Motor neuron (in vitro differentiated cells): ENCODE results near the gene MYH1. TPM values are rescaled to one million over a fixed set of nuclear protein-coding genes. Genes with fewer than 3 reads are reported as not detected.

ENCODE experiments used
- ATAC-seq, 8 experiments: fragments of 200-7000 bp; cut with Tn5 transposase; replicated peaks in 6 of 8; 2 replicates each; pipeline ENCODE4 v1.8.0; 2021; ENCODE audit warnings: mild to moderate bottlenecking in 8 of 8, moderate library complexity in 8 of 8
- H3K27ac ChIP-seq, 2 donors: fragments of 250-450 bp; sonication (Bioruptor Pico); 2 replicates each; pipeline ENCODE4 v1.9.0; 2021; ENCODE audit warnings: antibody characterized with exemption in 2 of 2, mild to moderate bottlenecking in 2 of 2, moderate library complexity in 1 of 2
- H3K4me1 ChIP-seq, 2 donors: fragments of 250-450 bp; sonication (Bioruptor Pico); replicated peaks in 1 of 2; 2 replicates each; pipeline ENCODE4 v1.6.1; 2021; ENCODE audit warnings: antibody characterized with exemption in 2 of 2, mild to moderate bottlenecking in 2 of 2, moderate library complexity in 1 of 2
- H3K4me3 ChIP-seq, 5 donors: fragments of 250-450 bp; sonication (Bioruptor Pico); 2 replicates each; pipeline ENCODE4 v1.9.0; 2021; ENCODE audit warnings: antibody characterized with exemption in 5 of 5, mild to moderate bottlenecking in 5 of 5, moderate library complexity in 4 of 5
- WGBS, 10 experiments: fragments of 450-650 bp; shearing (Covaris generic); methylation state at CpG; one replicate each; pipeline ENCODE4 v1.0.0; 2022; 5-methylcytosine and 5-hydroxymethylcytosine counted together
- in situ Hi-C, 9 experiments: fragments of 400-800 bp; cut with MboI; loops; one replicate each; pipeline ENCODE4 v1.15.0; 2021; ENCODE audit warnings: low sequenced_read_pairs in 9 of 9, low pct_unique_long_range_greater_than_20kb in 2 of 9; ENCODE audit not compliant: unreplicated experiment in 9 of 9
- total RNA-seq, 8 experiments: library from RNA; unstranded; fragments of 300-600 nt; gene quantifications; 2 replicates each; pipeline versions ENCODE4 v1.2.3 to v1.2.4, GENCODE V29; 2022

The MYH1 gene
- total RNA-seq, 8 experiments from 2014 or later, result 0.04 to 0.09 TPM; not detected in 6

DNA sequence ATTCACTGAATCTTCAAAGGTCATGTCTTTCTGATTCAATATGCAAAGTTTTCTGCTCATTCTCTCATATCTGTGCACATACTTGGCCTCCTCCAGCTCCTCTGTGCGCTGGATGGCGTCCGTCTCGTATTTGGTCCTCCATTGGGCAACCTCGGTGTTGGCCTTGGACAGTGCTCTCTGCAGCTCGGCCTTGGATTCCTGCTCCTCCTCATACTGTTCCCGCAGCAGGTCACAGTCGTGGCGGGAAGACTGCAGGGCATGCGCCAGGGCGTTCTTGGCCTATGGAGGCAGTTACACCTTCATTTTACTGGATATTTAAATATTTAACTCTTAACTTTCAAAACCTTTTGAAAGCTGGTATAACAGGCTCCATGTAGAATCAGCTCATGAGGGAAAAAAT is 8.2 kb upstream of the MYH1 start:
- ATAC-seq, result no peak
- Histone ChIP-seq H3K27ac (no peak overlapping the region), H3K4me3 (no peak overlapping the region), H3K4me1 (no peaks in the 10 kb centered on the region)
- in situ Hi-C loops, result no loop called here
- WGBS, 10 experiments, result 27 to 97% (median 81%) methylated on average over 2 to 10 of the region's 11 CpGs; no CpG with 5 or more reads in 2 of the 10 experiments

DNA sequence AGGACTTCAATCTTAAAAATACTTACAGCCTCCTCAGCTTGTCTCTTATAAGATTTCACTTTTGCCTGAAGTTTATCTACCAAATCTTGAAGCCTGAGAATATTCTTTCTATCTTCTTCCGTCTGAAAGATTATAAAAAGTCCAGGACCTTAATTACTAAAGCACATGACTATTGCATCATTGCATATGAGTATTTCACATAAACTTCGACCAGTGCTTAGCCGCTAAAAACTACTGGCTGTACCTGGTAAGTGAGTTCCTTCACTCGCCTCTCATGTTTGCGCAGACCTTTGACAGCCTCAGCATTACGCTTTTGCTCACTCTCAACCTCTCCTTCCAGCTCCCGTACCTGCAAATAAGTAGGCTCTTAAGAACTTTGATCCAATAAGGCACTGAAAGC is 4.7 kb upstream of the MYH1 start:
- in situ Hi-C loops, result loop anchor here in 1 of 9 experiments (25.0 kb wide), 1 partner anchor 111 kb away; the partner anchor contains the start of gene MYH8
- H3K4me3 ChIP-seq, result no peak overlapping the region
- ATAC-seq, result no peak
- 26 to 95% (median 86%) methylated on average over 2 to 7 of the region's 7 CpGs; no CpG with 5 or more reads in 1 of the 10 experiments for WGBS, 10 experiments
- H3K27ac ChIP-seq, result no peak overlapping the region
- no peaks in the 10 kb centered on the region for H3K4me1 ChIP-seq

DNA sequence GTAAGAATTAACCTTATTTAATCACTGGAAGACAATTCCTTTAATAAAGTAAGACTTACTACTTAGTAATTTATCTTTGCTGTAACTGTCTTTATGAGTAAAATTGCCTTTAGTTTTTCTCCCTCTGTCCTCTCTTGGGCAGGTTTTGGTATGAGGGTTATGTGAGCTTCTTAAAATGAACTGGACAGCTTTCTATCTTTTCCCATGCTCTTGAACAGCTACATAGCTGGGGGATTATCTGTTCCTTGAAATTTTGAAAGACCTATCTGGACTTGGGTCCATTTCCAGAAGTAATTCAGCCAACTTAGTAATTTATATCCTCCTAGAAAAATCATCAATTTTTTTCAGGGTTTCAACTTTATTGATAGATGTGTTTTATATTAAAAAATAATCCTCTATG is 3.6 kb upstream of the MYH1 start:
- no peaks in the 10 kb centered on the region for H3K4me1 ChIP-seq
- in situ Hi-C loops, result loop anchor here in 1 of 9 experiments (25.0 kb wide), 1 partner anchor 110 kb away; the partner anchor contains the start of gene MYH8
- H3K4me3 ChIP-seq, result no peak overlapping the region
- H3K27ac ChIP-seq, result no peak overlapping the region
- ATAC-seq, result no peak

GRCh38 chr17:10516638-10517037 is 1.7 kb downstream of the MYH1 start:
- Histone ChIP-seq H3K4me1 (no peaks in the 10 kb centered on the region), H3K27ac (no peak overlapping the region), H3K4me3 (no peak overlapping the region)
- no peak for ATAC-seq
- in situ Hi-C loops, result loop anchor here in 1 of 9 experiments (25.0 kb wide), 1 partner anchor 104 kb away; the partner anchor contains the start of gene MYH8

- in situ Hi-C loops, result loop anchor here in 1 of 9 experiments (25.0 kb wide), 1 partner anchor 104 kb away; the partner anchor contains the start of gene MYH8
- no peak for ATAC-seq
- WGBS, 10 experiments, result 17 to 90% (median 81%) methylated on average over 1 to 7 of the region's 7 CpGs
- H3K4me1 ChIP-seq, result no peaks in the 10 kb centered on the region
- H3K4me3 ChIP-seq, result no peak overlapping the region
- H3K27ac ChIP-seq, result no peak overlapping the region
Measured at GRCh38 chr17:10516065-10516464, 2.3 kb downstream of the MYH1 start.

DNA sequence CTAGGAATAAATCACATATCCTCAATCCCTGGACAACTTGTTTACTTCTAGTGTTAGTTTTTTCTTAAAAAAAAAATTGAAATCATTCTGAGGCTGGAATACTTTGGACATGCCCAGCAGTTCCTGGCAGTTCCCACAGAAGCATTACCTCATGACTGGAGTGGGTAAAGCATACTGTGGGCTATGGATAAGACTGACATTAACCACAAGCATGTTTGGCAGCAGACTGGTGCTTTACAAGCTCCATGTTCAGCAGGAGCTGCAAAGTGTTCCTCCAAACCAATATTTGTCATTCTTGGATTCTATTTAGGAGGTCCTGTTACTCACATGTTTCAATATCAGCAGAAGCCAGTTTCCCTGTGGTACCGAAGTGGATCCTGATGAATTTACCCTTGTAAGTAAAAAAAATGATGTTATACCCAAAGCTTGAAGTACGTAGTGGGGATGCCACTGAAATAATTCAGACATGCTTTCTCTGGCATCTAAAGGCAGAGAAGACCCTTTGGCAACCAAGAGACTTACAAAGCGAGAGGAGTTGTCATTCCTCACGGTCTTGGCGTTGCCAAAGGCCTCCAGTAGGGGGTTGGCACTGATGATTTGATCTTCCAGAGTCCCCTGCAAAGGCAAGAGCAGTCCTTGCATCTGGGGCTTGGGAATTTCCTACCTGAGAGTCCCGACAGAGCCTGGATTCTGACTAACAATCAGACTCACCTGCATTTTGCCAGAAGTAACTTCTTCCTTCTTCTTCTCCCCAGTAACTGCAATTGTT is 4.9 kb downstream of the MYH1 start:
- in situ Hi-C loops, result loop anchor here in 1 of 9 experiments (25.0 kb wide), 1 partner anchor 101 kb away; the partner anchor contains the start of gene MYH8
- 13 to 90% (median 70%) methylated on average over 1 to 6 of the region's 6 CpGs; no CpG with 5 or more reads in 3 of the 10 experiments for WGBS, 10 experiments
- ATAC-seq, result no peak

DNA sequence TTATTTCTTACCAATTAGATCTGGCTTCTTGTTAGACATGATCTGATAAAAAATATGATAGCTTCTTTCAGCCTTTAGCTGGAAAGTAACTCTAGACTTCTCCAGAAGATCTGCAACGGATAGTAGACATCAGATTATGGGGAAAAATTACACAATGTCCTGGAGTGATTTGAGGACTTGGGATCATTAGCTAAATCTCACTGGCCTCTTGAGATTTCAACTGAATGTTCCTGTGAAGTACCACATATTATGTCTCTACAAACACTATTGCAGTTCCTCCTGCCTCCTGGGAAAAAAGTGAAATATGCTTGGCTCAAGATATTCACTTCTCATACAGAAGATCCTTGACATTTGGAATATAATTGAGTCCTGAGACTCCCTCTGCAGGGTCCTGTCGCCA is 5.5 kb downstream of the MYH1 start:
- in situ Hi-C loops, result loop anchor here in 1 of 9 experiments (25.0 kb wide), 1 partner anchor 101 kb away; the partner anchor contains the start of gene MYH8
- 0 to 86% (median 64%) methylated on average over 1 to 2 of the region's 2 CpGs; no CpG with 5 or more reads in 1 of the 10 experiments for WGBS, 10 experiments
- H3K27ac ChIP-seq, result no peak overlapping the region
- H3K4me3 ChIP-seq, result no peak overlapping the region
- no peak for ATAC-seq
- no peaks in the 10 kb centered on the region for H3K4me1 ChIP-seq

More for the DNA sequence above, 4.9 kb downstream of the MYH1 start:
- H3K27ac ChIP-seq, result no peak overlapping the region
- no peak overlapping the region for H3K4me3 ChIP-seq
- H3K4me1 ChIP-seq, result no peaks in the 10 kb centered on the region

- H3K4me3 ChIP-seq, result no peak overlapping the region
- no peak for ATAC-seq
- in situ Hi-C loops, result loop anchor here in 1 of 9 experiments (25.0 kb wide), 1 partner anchor 88 kb away; the partner anchor contains the start of gene MYH8
- H3K27ac ChIP-seq, result no peak overlapping the region
- WGBS, 10 experiments, result 17 to 90% (median 65%) methylated on average over 2 to 3 of the region's 3 CpGs
- H3K4me1 ChIP-seq, result no peaks in the 10 kb centered on the region
Measured at GRCh38 chr17:10499950-10500349, 18.4 kb downstream of the MYH1 start.

- Histone ChIP-seq H3K4me1 (no peaks in the 10 kb centered on the region), H3K4me3 (no peak overlapping the region), H3K27ac (no peak overlapping the region)
- 60 to 100% (median 96%) methylated on average over 1 to 2 of the region's 2 CpGs; no CpG with 5 or more reads in 1 of the 10 experiments for WGBS, 10 experiments
- in situ Hi-C loops, result no loop called here
- ATAC-seq, result no peak
Measured at GRCh38 chr17:10492004-10492403, 26.3 kb downstream of the MYH1 start.

DNA sequence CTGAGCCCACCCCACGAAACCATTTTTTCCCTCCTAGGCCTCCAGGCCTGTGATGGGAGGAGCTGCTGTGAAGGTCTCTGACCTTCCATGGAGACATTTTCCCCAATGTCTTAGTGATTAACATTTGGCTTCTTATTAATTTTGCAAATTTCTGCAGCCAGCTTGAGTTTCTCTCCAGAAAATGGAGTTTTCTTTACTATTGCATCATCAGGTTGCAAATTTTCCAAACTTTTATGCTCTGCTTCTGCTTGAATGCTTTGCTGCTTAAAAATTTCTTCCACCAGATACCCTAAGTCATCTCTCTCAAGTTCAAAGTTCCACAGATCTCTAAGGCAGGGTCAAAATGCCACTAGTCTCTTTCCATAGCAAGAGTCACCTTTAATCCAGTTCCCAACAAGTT is 36.1 kb downstream of the MYH1 start:
- H3K4me3 ChIP-seq, result no peak overlapping the region

DNA sequence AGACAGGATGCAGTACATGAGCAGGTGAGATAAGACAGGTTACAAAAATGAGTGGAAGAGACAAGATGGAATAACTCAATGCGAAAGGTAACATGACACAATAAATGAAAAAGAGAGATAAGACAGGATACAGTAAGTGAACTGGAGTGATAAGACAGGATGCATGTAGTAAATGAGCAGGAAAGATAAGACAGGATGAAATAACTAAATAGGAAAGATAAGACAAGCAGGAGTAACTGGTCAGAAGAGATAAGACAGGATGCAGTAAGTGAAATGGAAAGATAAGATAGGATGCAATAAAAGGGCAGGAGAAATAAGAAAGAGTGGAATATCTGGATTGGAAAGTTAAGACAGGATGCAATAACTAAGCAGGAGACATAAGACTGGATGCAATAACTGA is 40.6 kb downstream of the MYH1 start:
- in situ Hi-C loops, result no loop called here

More for the DNA sequence above, 36.1 kb downstream of the MYH1 start:
- in situ Hi-C loops, result no loop called here
- Histone ChIP-seq H3K27ac (no peak overlapping the region), H3K4me1 (no peaks in the 10 kb centered on the region)
- ATAC-seq, result no peak
- 0 to 71% (median 63%) methylated on average over 1 of the region's 1 CpG; no CpG with 5 or more reads in 7 of the 10 experiments for WGBS, 10 experiments

GRCh38 chr17:10474536-10474935 is 43.8 kb downstream of the MYH1 start:
- H3K4me3 ChIP-seq, result no peak overlapping the region
- H3K27ac ChIP-seq, result no peak overlapping the region
- no peaks in the 10 kb centered on the region for H3K4me1 ChIP-seq
- 18 to 100% (median 76%) methylated on average over 1 to 4 of the region's 4 CpGs; no CpG with 5 or more reads in 1 of the 10 experiments for WGBS, 10 experiments
- ATAC-seq, result no peak
- in situ Hi-C loops, result no loop called here

More for the DNA sequence above, 40.6 kb downstream of the MYH1 start:
- Histone ChIP-seq H3K4me1 (no peaks in the 10 kb centered on the region), H3K27ac (no peak overlapping the region), H3K4me3 (no peak overlapping the region)
- 14 to 100% (median 72%) methylated on average over 1 of the region's 1 CpG for WGBS, 10 experiments
- no peak for ATAC-seq

DNA sequence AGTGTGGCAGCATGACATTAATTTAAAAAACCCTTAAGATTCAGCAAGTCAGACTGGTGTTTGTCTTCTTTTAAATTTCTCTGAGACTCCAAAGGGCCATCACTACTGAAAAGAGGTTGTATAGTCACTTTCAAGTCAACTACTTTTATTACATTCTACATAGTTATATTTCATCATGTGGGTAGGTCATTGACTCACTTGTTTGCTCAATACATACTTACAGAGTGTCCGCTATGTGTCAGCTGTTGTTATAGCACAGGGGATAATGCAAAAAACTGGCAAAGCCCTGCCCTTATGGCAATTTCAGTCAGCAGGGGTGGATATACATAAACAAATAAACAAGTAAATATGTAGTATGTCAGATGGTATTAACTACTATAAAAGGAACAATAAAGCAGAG is 46.5 kb downstream of the MYH1 start:
- in situ Hi-C loops, result no loop called here
- Histone ChIP-seq H3K4me3 (no peak overlapping the region), H3K27ac (no peak overlapping the region), H3K4me1 (no peaks in the 10 kb centered on the region)
- peak in 1 of 8 experiments; percentile 45 for ATAC-seq
- 20 to 100% (median 88%) methylated on average over 1 of the region's 1 CpG; no CpG with 5 or more reads in 5 of the 10 experiments for WGBS, 10 experiments
